RKO (cell line): Measurements from ENCODE around the gene VASH2.

ENCODE experiments used
- DNase-seq: peaks from one replicate; pipeline ENCODE4 v3.0.0-alpha.2; 2016; ENCODE audit warnings: low spot score

The VASH2 gene

DNA sequence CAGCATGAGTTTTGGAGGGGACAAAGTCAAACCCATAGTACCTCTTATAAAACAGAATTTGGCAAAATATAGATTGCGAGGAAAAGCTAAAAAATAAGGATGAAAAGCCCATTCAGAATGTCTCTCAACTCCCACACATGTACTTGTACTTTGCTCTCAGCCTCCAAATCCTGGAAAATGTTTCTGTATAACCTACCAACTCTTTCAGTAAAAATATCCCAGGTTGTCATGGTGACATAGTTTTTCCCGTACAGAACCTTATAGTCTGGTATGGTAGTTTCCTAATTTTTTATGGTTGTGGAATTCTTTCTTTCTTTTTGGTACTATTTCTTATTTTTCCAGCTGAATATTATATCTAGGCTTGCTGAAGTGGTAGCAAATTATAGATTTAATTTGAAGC lies 85.2 kb downstream of the VASH2 start:
- DNase-seq, result no peak
